ENCODE results near the gene ACSL6.

- TF ChIP-seq POLR2AphosphoS5 (IDR thresholded peaks at IDR 0.05), result no peak
- TF ChIP-seq POLR2A (IDR thresholded peaks at IDR 0.05), result no peak
Observed at GRCh38 chr5:132003982-132004381, 7.5 kb downstream of the ACSL6 start.
